Neural cell (in vitro differentiated cells): ENCODE measurements around the gene TMOD2. TPM values are rescaled to one million over a fixed set of nuclear protein-coding genes. Genes with fewer than 3 reads are reported as not detected.

Source experiments
- H2AFZ ChIP-seq: fragments of 200-600, 300-800 bp; sonication (generic), shearing (Covaris generic); 2 replicates; pipeline ENCODE4 v1.6.0; 2014; ENCODE audit warnings: low read depth, mild to moderate bottlenecking, antibody characterized with exemption, low read length, moderate library complexity
- H3F3A ChIP-seq: fragments of 200-600 bp; shearing (Covaris generic); 2 replicates; pipeline ENCODE4 v1.6.1; 2016; ENCODE audit warnings: mild to moderate bottlenecking, moderate library complexity, mixed read lengths, antibody characterized with exemption, low read length; ENCODE audit not compliant: insufficient read depth, poor library complexity, severe bottlenecking
- H3K27ac ChIP-seq: fragments of 200-600, 300-800 bp; sonication (generic), shearing (Covaris generic); 2 replicates; pipeline ENCODE4 v1.5.1; 2014; ENCODE audit warnings: mild to moderate bottlenecking, low read length, moderate library complexity
- H3K27me3 ChIP-seq: fragments of 300-800, 200-600 bp; sonication (generic), shearing (Covaris generic); 2 replicates; pipeline ENCODE4 v1.6.0; 2014; ENCODE audit warnings: mild to moderate bottlenecking, low read depth, low read length, moderate library complexity; ENCODE audit not compliant: insufficient read depth
- H3K36me3 ChIP-seq: fragments of 300-800, 200-600 bp; sonication (generic), shearing (Covaris generic); 2 replicates; pipeline ENCODE4 v1.5.1; 2014; ENCODE audit warnings: mild to moderate bottlenecking, antibody characterized with exemption, low read length, moderate library complexity; ENCODE audit not compliant: insufficient read depth
- H3K4me2 ChIP-seq: fragments of 300-800, 200-600 bp; sonication (generic), shearing (Covaris generic); 2 replicates; pipeline ENCODE4 v1.6.0; 2014; ENCODE audit warnings: mild to moderate bottlenecking, low read length
- H3K4me3 ChIP-seq: fragments of 300-800, 200-600 bp; sonication (generic), shearing (Covaris generic); 2 replicates; pipeline ENCODE4 v1.5.1; 2014; ENCODE audit warnings: mild to moderate bottlenecking, low read length, moderate library complexity
- H3K79me2 ChIP-seq: fragments of 200-600 bp; shearing (Covaris generic); replicated peaks from 2 replicates; pipeline ENCODE4 v1.6.0; 2014; ENCODE audit warnings: mild to moderate bottlenecking, low read length, moderate library complexity; ENCODE audit not compliant: insufficient read depth
- H3K9ac ChIP-seq: fragments of 300-800, 200-600 bp; sonication (generic), shearing (Covaris generic); 2 replicates; pipeline ENCODE4 v1.6.1; 2016; ENCODE audit warnings: mild to moderate bottlenecking, low read length, mixed read lengths
- H3K9me2 ChIP-seq: fragments of 200-600 bp; shearing (Covaris generic); 2 replicates; pipeline ENCODE4 v1.6.1; 2016; ENCODE audit warnings: mild to moderate bottlenecking, low read length, mixed read lengths; ENCODE audit not compliant: insufficient read depth
- H3K9me3 ChIP-seq: fragments of 200-600, 300-800 bp; sonication (generic), shearing (Covaris generic); 2 replicates; pipeline ENCODE4 v1.6.1; 2016; ENCODE audit warnings: mild to moderate bottlenecking, mixed run types, low read length, moderate library complexity, mixed read lengths
- H4K20me1 ChIP-seq: fragments of 200-600 bp; shearing (Covaris generic); 2 replicates; pipeline ENCODE4 v1.6.1; 2016; ENCODE audit warnings: mild to moderate bottlenecking, mixed run types; ENCODE audit not compliant: insufficient read depth
- CTCF ChIP-seq: fragments of 450-650 bp; IDR thresholded peaks from 2 replicates; pipeline ENCODE4 v1.5.1; 2014; ENCODE audit warnings: antibody characterized with exemption, mild to moderate bottlenecking, moderate library complexity; ENCODE audit not compliant: poor library complexity, severe bottlenecking
- EP300 ChIP-seq: fragments of 450-650 bp; conservative IDR thresholded peaks from 2 replicates; pipeline ENCODE4 v1.6.1; 2014; ENCODE audit warnings: antibody characterized with exemption, mild to moderate bottlenecking, moderate library complexity; ENCODE audit not compliant: poor library complexity, severe bottlenecking
- EZH2 ChIP-seq: fragments of 200-600, 300-800 bp; shearing (Covaris generic), sonication (generic); IDR thresholded peaks from 2 replicates; pipeline ENCODE4 v1.6.1; 2014; ENCODE audit warnings: antibody characterized with exemption, low read length, borderline replicate concordance, mild to moderate bottlenecking; ENCODE audit not compliant: insufficient read depth, poor library complexity, severe bottlenecking
- MXI1 ChIP-seq: fragments of 450-650 bp; conservative IDR thresholded peaks from 2 replicates; pipeline ENCODE4 v1.6.1; 2014; ENCODE audit warnings: antibody characterized with exemption, mild to moderate bottlenecking; ENCODE audit not compliant: poor library complexity, severe bottlenecking
- POLR2AphosphoS5 ChIP-seq: IDR thresholded peaks from 2 replicates; pipeline ENCODE4 v1.6.1; 2012
- RAD21 ChIP-seq: fragments of 450-650 bp; conservative IDR thresholded peaks from 2 replicates; pipeline ENCODE4 v1.6.1; 2014; ENCODE audit warnings: antibody characterized with exemption, mild to moderate bottlenecking, moderate library complexity
- SMC3 ChIP-seq: fragments of 450-650 bp; conservative IDR thresholded peaks from 2 replicates; pipeline ENCODE4 v1.6.1; 2014; ENCODE audit warnings: antibody characterized with exemption, mild to moderate bottlenecking, moderate library complexity; ENCODE audit not compliant: poor library complexity
- TAF1 ChIP-seq: IDR thresholded peaks from 2 replicates; pipeline ENCODE4 v1.6.1; 2012; ENCODE audit warnings: low read depth
- polyA plus RNA-seq: library from polyadenylated mRNA; depleted of rRNA; stranded (reverse); fragments of >200 nt; gene quantifications from 2 replicates; pipeline ENCODE4 v1.2.3, GENCODE V29; 2014
- TF ChIP-seq, protein P1 (sequence below): IDR thresholded peaks from 2 replicates; pipeline ENCODE4 v1.6.1; 2012; ENCODE audit warnings: borderline replicate concordance

The TMOD2 gene
- polyA plus RNA-seq, 1 donor from 2014 or later: 79.9 TPM

GRCh38 chr15:51801391-51801835 is 50.0 kb downstream of the TMOD2 start:
- Histone ChIP-seq H3K79me2 (no peaks in the 10 kb centered on the region), H3K9me2 (no peaks in the 10 kb centered on the region), H3K9ac (no peak overlapping the region), H3K27ac (no peak overlapping the region), H3F3A (no peaks in the 10 kb centered on the region), H3K9me3 (no peaks in the 10 kb centered on the region), H4K20me1 (no peaks in the 10 kb centered on the region), H3K27me3 (no peaks in the 10 kb centered on the region), H3K4me2 (no peak overlapping the region), H3K36me3 (peaks cover 6% of the 10 kb centered on the region), H2AFZ (no peak overlapping the region), H3K4me3 (no peak overlapping the region)
- TF ChIP-seq RAD21 (no peak), EZH2 (no peak), MXI1 (no peak), EP300 (no peak), TAF1 (no peak), CTCF (no peak), SMC3 (no peak), POLR2AphosphoS5 (no peak)
- TF ChIP-seq, protein P1, sequence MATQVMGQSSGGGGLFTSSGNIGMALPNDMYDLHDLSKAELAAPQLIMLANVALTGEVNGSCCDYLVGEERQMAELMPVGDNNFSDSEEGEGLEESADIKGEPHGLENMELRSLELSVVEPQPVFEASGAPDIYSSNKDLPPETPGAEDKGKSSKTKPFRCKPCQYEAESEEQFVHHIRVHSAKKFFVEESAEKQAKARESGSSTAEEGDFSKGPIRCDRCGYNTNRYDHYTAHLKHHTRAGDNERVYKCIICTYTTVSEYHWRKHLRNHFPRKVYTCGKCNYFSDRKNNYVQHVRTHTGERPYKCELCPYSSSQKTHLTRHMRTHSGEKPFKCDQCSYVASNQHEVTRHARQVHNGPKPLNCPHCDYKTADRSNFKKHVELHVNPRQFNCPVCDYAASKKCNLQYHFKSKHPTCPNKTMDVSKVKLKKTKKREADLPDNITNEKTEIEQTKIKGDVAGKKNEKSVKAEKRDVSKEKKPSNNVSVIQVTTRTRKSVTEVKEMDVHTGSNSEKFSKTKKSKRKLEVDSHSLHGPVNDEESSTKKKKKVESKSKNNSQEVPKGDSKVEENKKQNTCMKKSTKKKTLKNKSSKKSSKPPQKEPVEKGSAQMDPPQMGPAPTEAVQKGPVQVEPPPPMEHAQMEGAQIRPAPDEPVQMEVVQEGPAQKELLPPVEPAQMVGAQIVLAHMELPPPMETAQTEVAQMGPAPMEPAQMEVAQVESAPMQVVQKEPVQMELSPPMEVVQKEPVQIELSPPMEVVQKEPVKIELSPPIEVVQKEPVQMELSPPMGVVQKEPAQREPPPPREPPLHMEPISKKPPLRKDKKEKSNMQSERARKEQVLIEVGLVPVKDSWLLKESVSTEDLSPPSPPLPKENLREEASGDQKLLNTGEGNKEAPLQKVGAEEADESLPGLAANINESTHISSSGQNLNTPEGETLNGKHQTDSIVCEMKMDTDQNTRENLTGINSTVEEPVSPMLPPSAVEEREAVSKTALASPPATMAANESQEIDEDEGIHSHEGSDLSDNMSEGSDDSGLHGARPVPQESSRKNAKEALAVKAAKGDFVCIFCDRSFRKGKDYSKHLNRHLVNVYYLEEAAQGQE: no peak

DNA sequence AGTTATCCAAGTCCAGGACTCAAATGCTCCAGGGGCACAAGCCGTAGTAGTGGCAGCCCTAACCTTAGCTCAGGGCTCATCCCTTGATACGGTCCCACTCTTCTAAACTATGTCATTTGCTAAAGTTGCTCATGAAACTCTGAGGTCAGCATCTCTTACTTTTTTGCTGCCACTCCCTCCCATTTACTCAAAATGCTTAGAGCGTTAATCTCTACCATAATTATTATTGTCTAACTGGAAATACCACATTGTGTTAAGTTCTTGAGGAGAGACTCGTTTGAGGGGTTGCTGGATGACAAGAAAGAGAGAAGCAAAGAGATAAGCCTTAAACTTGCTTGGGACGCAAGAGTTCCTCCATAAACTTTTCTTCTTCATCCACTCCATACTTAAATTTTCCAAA is 51.2 kb downstream of the TMOD2 start:
- H3K36me3 ChIP-seq: peaks cover 6% of the 10 kb centered on the region
- H3K4me2 ChIP-seq: no peak overlapping the region
- no peak for TF ChIP-seq TAF1
- no peak for TF ChIP-seq MXI1
- TF ChIP-seq EZH2: no peak
- TF ChIP-seq POLR2AphosphoS5: no peak
- no peaks in the 10 kb centered on the region for H3F3A ChIP-seq
- no peak overlapping the region for H3K4me3 ChIP-seq
- no peaks in the 10 kb centered on the region for H3K27me3 ChIP-seq
- H3K27ac ChIP-seq: no peak overlapping the region
- no peak overlapping the region for H3K9ac ChIP-seq
- no peak overlapping the region for H2AFZ ChIP-seq
- H3K9me3 ChIP-seq: no peaks in the 10 kb centered on the region
- no peaks in the 10 kb centered on the region for H3K79me2 ChIP-seq
- no peaks in the 10 kb centered on the region for H3K9me2 ChIP-seq
- H4K20me1 ChIP-seq: no peaks in the 10 kb centered on the region
